Measurements from ENCODE around the gene AKAP8.

GRCh38 chr19:15424121-15424520, 44.5 kb upstream of the AKAP8 start:
- TF ChIP-seq CTCF (IDR thresholded peaks at IDR 0.05) (no peak), POLR2AphosphoS5 (IDR thresholded peaks at IDR 0.05) (no peak)
